NCI-H1105 (cell line): ENCODE results near the gene CDHR5.
"Not testable (repeated sequence)": the region's sequence is repeated elsewhere in the genome, so short reads cannot be mapped to it uniquely, and the experiment has no call there.

Experiments used
- DNase-seq: peaks from one replicate; lab custom pipeline; 2025; lab: John Stamatoyannopoulos, UW

Gene CDHR5

DNA sequence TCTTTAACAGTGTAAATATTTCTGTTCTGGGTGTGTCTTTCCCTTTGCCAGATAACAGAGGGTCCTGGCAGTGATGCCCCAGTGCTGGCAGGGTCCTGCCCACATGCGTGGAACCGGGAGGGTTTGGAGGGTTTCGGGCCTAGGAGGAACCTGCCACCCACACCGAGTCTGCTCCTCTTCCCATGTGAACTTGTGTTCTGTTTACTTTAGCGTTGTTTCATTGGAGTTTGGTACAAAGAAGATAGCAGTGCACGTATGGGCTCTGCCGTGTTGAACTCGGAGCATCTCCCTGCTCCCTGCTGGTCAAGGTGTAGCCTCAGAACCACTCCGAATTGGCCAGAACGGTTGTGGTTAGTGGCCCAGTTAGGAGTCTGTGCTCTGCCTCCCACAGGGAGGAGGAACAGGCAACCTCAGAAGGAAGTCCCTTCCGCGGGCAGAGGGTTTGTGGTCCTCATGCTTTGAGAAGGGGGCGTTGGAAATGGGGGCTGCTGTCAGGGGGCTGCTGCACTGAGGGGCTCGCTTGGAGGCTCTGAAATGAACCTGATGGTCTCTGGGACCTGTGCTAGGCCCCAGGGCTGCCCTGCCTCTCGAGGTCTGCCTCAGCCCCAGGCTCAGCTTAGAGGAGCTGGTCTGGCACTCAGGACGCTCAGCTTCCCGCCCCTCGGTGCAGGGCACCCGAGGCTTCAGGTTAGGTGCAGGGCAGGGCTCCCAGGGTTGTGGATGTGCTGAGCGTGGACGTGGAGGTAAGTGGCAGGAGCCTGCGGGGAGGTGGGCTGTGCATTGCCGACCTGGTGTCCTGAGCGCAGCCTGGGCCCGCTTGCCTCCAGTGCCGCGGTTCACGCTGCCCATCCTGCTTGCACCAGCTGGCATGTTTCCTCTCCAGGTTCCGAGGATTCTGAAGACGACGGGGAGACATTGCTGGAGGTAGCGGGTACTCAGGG, 38.1 kb downstream of the CDHR5 start:
- no peak for DNase-seq

DNA sequence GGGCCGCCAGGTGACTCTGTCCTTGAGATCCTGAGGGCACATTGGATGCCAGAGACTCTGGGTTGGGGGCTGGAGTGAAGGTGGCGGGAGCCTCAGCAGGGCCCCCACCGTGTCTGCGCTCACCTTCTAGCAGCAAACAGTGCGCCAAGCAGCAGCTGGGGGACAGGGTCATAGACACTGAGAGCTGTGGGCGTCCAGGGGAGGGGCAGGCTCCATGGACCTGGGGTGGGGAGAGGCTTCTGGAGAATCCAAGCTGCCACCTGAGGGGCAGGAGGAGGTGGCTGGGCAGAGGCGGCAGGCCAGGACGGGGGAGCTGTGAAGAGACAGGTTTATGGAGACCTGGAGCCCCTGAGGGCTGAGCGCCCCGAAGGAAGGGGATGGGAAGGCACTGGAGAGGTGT, 40.5 kb downstream of the CDHR5 start:
- no peak for DNase-seq

DNA sequence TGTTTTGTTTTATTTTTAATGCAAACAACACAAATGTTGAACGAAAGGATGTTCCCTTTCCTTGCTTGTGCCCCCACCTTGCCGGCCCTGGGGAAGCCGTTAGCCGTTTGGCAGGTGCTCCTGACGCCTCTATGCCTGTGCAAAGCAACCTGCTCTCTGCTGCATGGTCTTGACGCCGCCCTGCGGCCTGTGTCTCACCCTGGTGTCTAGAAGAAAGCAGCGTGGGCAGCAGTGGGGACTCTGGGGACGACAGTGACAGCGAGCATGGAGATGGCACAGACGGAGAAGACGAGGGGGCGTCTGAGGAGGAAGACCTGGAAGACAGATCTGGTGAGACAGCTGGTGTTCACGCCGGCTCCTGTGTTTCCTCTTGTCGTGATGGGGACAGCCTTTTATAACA, 43.0 kb downstream of the CDHR5 start:
- DNase-seq, result no peak

- DNase-seq, result no peak
Measured at GRCh38 chr11:581342-581741, 43.4 kb downstream of the CDHR5 start.

DNA sequence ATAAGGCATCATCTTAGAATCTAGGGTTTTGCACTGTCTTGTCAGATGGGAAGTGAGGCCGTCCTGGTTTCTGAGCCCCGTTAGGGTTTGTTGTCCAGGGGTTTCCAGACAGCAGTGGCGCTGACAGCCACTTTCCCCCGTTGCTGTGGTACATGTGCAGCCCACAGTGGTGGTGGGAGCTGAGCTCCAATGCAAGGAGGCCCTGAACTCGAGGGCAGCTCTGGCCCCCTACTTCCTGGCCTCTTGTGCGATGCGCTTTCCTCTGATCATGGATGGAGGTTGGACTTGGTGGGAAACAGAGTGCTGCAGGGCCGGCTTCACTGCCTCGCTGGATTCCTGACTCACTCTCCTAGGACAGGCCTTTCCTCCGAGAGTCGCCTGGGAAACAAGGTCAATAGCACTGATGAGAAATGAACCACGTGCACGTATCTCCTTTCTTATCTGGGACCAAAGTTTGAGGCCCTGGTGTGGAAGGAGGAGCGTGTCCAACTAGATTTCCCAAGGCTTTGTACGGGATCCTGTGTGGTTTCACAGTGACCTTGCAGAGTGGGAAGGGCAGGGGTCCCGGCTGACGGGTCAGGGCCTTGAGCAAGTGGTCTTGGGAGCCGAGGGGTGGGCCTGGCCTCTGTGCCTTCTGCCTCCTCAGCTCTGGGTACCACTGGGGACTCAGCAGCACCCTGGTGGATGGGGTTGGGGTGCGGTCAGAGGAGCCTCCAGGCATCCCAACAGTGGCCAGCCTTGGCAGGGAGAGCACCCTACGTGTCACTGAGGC, 44.7 kb downstream of the CDHR5 start:
- DNase-seq, result no peak

DNA sequence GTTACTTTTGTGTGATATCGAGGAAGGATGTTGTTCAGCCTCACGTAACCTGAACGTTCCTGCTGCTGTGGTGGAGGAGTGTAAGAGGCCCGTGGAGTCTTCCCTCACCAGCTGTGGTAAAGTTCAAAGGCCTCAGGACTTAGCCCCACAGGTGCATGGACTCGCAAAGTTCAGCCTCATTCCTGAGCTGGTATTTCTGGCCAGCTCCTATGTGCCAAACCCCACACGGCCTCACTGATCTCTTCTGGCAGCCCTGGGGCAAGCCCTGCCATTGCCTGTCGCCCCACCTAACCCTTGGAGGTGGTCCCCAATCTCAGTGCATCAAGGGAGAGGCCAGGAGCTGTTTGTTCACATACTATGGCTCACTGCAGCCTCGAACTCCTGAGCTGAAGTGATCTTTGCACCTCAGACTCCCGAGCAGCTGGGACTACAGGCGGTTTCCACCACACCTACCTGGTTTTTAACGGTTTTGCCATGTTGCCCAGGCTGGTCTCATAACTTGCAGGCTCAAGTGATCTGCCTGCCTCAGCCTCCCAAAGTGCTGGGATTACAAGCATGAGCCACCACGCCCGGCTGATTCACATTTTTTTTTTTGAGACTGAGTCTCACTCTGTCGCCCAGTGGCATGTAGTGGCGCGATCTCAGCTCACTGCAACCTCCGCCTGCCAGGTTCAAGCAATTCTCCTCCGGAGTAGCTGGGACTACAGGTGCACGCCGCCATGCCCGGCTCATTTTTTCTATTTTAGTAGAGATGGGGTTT, 46.3 kb downstream of the CDHR5 start:
- no peak for DNase-seq

- no peak for DNase-seq
Measured at GRCh38 chr11:577611-577894, 47.2 kb downstream of the CDHR5 start.

- no peak for DNase-seq
Measured at GRCh38 chr11:576811-577610, 47.7 kb downstream of the CDHR5 start.

- peak; percentile 91 for DNase-seq
Measured at GRCh38 chr11:575996-576768, 48.6 kb downstream of the CDHR5 start, which contains the start of gene PHRF1. TSS of gene PHRF1 (plus strand) at chr11:576470. CDS start at chr11:581513, 5,043 bp downstream.

- DNase-seq, result peak; percentile 88
Measured at GRCh38 chr11:575313-575995, 49.3 kb downstream of the CDHR5 start.

GRCh38 chr11:574632-575312, 50.0 kb downstream of the CDHR5 start:
- no peak for DNase-seq

- not testable (repeated sequence) for DNase-seq
Measured at GRCh38 chr11:574031-574570, 50.7 kb downstream of the CDHR5 start.

DNA sequence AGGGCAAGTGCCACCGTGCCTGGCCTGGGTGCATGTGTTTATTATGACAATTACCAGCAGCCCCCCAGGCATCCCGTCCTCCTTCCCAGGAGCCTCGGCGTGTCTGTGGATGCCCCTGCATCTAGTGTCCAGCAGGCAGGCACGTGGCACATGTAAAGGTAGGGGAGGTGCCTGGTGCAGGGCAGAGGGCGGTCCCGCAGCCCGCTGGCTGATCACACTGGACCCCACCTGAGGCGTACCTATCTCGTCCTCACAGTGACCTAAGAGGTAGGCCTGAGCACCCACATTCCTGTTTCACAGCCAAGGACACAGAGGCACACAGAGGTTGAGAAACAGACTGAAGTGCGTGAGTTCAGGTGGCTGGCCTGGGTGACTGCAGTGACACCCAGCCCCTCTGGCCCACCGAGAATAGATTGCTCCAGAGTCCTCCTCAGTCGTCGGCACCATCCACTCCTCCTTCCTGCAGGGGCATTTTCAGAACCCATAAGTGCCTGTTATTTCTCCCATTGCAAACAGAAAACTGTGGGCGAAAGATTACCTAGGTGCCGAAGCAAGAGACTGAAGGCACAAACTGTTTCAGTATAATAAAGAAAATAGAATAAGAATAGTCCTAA, 51.5 kb downstream of the CDHR5 start:
- DNase-seq, result no peak

DNA sequence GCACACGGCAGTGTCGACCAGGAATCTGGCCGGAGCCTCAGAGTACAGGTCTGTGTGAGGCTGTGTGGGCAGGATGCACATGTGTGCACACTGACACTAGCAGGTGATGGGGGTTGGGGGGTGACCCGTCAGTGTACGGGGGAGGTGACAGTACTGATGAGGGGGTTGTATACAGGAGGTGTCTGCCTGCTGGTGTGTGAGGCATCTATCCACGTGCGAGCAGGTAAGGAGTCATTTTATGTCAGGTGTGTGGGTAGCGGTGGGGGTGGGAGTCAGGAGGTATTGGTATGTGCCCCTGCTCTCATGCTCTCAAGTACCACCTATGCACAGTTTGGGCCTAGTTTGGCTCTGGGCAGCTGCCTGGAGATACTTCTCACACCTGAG, 53.0 kb downstream of the CDHR5 start:
- no peak for DNase-seq

DNA sequence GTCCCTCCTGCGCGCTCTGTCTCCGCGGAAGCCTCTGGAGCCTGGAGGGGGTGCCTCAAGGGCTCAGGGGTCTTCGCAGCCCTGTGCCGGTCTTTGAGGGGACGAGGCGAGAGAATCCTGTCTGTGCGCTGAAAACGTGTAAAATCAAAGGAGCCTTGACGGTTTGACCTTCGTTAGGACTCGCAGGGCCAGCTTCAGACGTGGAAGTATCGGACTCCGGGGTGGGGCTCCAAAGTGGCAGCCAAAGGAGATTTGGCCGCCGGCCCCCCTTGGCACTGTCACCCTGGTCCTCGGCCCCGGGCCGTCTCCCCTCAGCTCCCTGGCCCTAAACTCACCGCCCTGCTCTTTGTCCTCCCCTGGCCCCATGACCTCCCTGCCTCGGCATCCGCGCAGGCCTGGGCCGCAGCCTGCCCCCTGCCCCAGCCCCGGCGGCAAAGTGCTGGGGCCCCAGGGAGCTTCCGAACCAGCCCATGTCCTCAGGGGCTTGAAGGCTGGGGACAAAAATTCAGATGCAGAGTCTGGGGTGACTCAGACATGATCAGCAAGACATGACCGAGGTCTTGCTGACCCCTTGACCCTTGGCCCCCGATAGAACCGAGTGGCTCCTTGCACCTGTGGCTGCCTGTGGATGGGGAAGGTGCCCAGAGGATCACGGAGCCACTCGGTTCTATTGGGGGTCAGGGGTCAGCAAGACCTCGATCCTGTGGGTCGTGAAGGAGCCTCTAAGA, 55.4 kb downstream of the CDHR5 start:
- no peak for DNase-seq

- peak; percentile 95 for DNase-seq
Measured at GRCh38 chr11:568306-569157, 56.2 kb downstream of the CDHR5 start.

DNA sequence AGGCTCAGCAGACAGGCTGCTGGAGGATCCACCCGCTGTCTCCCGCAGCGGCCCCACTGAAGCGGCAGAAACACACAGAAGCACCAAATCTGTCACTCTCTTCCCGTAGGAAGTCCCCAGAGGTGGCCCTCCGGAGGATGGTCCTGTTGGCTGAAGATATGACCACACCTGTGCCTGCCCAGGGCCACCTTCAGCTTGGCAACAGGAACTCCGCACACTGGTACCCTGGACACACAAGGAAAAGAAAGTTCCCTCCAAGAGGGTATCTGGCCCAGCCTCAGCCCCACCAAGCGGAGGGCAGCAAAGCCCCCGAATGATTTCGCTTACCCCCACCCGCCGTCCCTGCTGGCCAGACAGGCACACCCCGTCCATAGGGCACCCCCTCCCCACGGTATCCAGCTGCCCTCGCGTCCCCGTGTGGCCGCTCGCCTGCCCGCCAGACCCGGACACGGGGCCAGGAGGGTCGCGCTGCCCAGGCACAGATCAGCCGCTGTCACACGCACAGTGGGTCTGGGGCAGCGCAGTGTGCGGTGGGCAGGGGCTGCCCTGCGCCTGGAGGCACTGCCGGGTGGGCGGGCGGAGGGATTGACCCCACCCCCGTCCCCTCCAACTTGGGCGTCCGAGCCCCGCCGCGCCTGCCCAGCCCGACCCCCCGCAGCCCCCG, 57.0 kb downstream of the CDHR5 start:
- no peak for DNase-seq
